Activated CD8-positive, alpha-beta memory T cell treated with anti-CD3 and anti-CD28 coated beads, Interleukin-2, amount 50 U/mL, for 48 hours (primary cell): ENCODE measurements around the gene ARHGEF11.

ENCODE experiments used
- DNase-seq: peaks from one replicate; pipeline ENCODE4 v3.0.0-alpha.2; 2020

Gene ARHGEF11

GRCh38 chr1:156892190-156893047, 153.1 kb downstream of the ARHGEF11 start:
- peak; percentile 95 for DNase-seq

- peak; percentile 81 for DNase-seq
Measured at GRCh38 chr1:156889802-156890580, 155.6 kb downstream of the ARHGEF11 start.

DNA sequence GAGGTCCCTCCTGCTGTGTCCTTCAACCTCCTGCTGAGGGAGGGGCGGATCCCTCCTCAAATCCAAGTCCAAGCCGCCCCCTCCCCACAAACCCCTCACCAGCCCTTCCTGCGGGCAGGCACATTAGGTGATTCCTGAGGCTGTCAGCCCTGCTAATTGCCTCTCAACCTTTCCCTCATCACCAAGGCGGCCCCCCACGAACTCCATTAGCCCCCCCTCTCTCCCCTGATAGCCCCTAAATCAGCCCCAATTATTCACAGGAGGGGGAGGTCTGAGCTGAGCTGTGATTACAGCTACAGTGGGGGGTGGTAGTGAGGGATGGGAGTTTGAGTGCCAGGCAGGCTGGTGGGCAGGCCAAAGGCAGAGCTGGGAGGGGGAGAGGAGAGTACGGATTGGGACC, 157.8 kb downstream of the ARHGEF11 start:
- no peak for DNase-seq

- DNase-seq = no peak
Measured at GRCh38 chr1:156887317-156887716, 158.2 kb downstream of the ARHGEF11 start.

GRCh38 chr1:156886583-156887281, 158.8 kb downstream of the ARHGEF11 start:
- DNase-seq = no peak

DNA sequence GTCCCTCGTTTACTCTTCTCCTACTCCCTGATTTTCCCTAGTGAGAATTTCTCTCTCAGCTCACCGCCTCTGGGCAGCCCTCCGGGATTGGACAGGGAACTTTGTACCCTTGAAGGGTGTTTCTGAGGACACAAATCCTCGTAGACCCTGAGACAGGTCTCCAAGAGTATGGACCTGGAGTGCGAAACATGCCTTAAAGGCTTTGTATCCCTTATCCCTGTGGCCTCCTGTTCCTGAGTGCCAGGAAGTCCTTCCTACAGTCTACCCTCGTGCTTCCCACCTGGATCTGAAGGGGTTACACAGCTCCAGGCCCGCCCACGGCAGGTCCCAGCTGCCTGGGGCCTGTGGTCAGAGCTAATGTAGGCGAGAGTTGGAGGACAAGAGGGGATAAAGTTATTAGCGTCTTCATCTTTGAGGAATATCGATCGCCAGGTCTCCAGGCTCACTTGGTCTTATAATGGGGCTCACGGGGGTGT, 159.6 kb downstream of the ARHGEF11 start:
- DNase-seq = no peak

GRCh38 chr1:156885314-156885713, 160.2 kb downstream of the ARHGEF11 start:
- DNase-seq = no peak
